A673 (cell line): ENCODE results near the gene SPATC1L.

Source experiments
- CTCF ChIP-seq: fragments of 300-800, 200-600 bp; sonication (generic); conservative IDR thresholded peaks from 2 replicates; pipeline ENCODE4 v1.5.1; 2017; ENCODE audit warnings: low read depth, mild to moderate bottlenecking, antibody characterized with exemption, low read length, moderate library complexity, mixed read lengths
- EZH2 ChIP-seq: fragments of 200-600 bp; sonication (generic); IDR thresholded peaks from 2 replicates; pipeline ENCODE4 v1.6.1; 2017; ENCODE audit warnings: borderline replicate concordance, low read depth, mild to moderate bottlenecking, mixed read lengths, antibody characterized with exemption, low read length; ENCODE audit not compliant: poor library complexity, severe bottlenecking

GRCh38 chr21:46184625-46185555 lies 631 bp upstream of the SPATC1L start:
- TF ChIP-seq CTCF (no peak), EZH2 (no peak)
